Upper lobe of left lung (tissue), 4 donors: ENCODE measurements around the gene PTPRH.

Source experiments
- CTCF ChIP-seq, 6 experiments: fragments of 450-650 bp in 4 of 6; fragments of 200-600 bp in 2 of 6; sonication (generic) in 2 of 6; IDR thresholded peaks; one replicate each; pipeline ENCODE4 v1.5.1; 2016 to 2019; ENCODE audit warnings: antibody characterized with exemption in 6 of 6
- POLR2A ChIP-seq, 4 donors: fragments of 450-650 bp; IDR thresholded peaks; one replicate each; pipeline ENCODE4 v1.5.1; 2016 to 2017; ENCODE audit warnings: antibody characterized with exemption in 4 of 4, mild to moderate bottlenecking in 2 of 4

- no peak for TF ChIP-seq CTCF (IDR thresholded peaks at IDR 0.05)
- no peak for TF ChIP-seq POLR2A (IDR thresholded peaks at IDR 0.05)
Observed at GRCh38 chr19:55247621-55248099, 38.4 kb upstream of the PTPRH start.
